NCI-H82 treated with DMSO at 0.1 percent for 48 hours (cell line): Measurements from ENCODE around the gene CCDC12.

Experiments used
- DNase-seq: peaks from one replicate; lab custom pipeline; 2025; ENCODE audit not compliant: unreplicated experiment; lab: John Stamatoyannopoulos, UW

Gene CCDC12

GRCh38 chr3:46976326-46977190, at the start of gene CCDC12:
Gene CCDC12 (minus strand): TSS chr3:46976745. CDS start chr3:46976732, 13 bp downstream.
- peak; percentile 97 for DNase-seq

- no peak for DNase-seq
Measured at GRCh38 chr3:47024932-47025331, 48.4 kb upstream of the CCDC12 start.

- no peak for DNase-seq
Measured at GRCh38 chr3:47022641-47023071, 46.1 kb upstream of the CCDC12 start.

DNA sequence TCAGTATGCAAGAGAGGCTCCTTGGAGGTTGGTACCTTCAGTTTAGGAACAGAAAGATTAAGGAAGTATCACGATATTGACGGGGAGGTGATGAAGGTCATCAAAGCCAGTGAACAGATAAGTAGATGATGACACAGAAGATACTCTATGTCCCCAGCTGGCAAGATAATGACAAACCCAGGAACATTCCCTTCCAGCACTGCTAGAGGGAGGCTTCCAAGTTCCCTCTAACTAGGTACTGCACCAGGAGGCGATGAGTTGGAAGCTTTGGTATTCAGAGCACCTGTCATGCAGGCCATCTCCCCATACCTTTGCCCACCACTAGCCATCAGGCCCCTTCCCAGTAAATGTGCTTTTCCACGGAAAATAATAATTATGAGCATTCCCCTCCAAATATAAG, 43.8 kb upstream of the CCDC12 start:
- DNase-seq, result no peak

- DNase-seq, result no peak
Measured at GRCh38 chr3:47019201-47019600, 42.7 kb upstream of the CCDC12 start.

DNA sequence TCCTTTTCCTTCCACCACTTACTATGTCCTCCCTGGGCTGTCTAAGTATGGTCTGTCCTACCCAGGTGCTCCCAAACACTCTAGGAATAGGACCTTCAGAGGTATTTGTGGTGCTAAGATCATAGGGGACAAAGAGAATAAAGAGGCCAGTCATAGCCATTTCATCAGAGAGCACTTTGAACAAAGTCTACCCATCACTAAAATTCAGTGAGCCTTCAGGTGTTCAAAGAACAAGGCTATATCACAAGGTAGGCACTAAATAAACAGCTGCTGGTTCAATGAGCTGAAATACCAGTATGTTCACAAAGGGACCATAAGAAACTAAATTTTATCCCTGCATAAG, 41.7 kb upstream of the CCDC12 start:
- no peak for DNase-seq

GRCh38 chr3:47017504-47018268, 41.1 kb upstream of the CCDC12 start:
- no peak for DNase-seq

- no peak for DNase-seq
Measured at GRCh38 chr3:47016934-47017435, 40.4 kb upstream of the CCDC12 start.

- DNase-seq, result no peak
Measured at GRCh38 chr3:47016086-47016933, 39.8 kb upstream of the CCDC12 start.

- no peak for DNase-seq
Measured at GRCh38 chr3:47015151-47015550, 38.6 kb upstream of the CCDC12 start.

DNA sequence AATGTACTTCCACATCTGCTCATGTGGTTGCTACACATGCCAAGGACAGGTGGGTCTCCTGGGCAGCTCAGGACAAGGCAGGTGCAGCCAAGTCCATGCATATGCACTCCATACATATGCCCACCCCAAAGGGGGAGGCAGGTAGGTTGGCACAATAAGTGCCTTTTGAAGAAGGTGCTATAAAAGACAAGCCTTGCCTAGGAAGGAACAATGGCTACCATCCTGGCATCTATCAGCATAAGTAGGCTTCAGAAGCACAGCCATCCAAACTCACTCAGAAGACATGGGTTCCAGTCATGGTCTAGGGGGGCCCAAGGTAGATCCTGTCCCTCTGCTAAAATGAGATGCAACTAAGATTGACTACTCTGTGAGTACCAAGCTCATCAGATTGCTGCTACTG, 37.5 kb upstream of the CCDC12 start:
- no peak for DNase-seq

DNA sequence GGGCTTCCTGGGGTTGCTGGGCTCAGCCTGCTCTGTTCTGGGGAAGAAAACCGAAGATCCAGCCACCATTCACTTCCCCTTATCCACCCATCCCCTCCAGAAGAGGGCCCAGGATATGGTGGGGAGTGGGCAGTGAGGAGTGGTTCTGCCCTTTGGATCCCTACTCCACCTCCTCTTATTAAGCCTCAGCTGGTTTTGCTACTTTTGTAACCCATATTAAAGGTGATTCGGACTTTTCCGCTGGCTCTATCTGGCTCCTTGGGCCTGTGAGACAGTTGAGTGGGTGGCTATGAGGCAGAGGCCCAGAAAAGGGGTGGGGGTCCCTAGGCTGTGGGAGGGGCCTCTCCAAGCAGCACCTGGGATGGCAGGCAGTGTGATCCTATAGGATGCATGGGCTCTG, 36.7 kb upstream of the CCDC12 start:
- no peak for DNase-seq

GRCh38 chr3:47012342-47013230, 36.0 kb upstream of the CCDC12 start:
- DNase-seq, result no peak

- DNase-seq, result no peak
Measured at GRCh38 chr3:47011371-47011770, 34.8 kb upstream of the CCDC12 start.

GRCh38 chr3:47010910-47011309, 34.4 kb upstream of the CCDC12 start:
- no peak for DNase-seq

- DNase-seq, result no peak
Measured at GRCh38 chr3:47010111-47010712, 33.7 kb upstream of the CCDC12 start.

DNA sequence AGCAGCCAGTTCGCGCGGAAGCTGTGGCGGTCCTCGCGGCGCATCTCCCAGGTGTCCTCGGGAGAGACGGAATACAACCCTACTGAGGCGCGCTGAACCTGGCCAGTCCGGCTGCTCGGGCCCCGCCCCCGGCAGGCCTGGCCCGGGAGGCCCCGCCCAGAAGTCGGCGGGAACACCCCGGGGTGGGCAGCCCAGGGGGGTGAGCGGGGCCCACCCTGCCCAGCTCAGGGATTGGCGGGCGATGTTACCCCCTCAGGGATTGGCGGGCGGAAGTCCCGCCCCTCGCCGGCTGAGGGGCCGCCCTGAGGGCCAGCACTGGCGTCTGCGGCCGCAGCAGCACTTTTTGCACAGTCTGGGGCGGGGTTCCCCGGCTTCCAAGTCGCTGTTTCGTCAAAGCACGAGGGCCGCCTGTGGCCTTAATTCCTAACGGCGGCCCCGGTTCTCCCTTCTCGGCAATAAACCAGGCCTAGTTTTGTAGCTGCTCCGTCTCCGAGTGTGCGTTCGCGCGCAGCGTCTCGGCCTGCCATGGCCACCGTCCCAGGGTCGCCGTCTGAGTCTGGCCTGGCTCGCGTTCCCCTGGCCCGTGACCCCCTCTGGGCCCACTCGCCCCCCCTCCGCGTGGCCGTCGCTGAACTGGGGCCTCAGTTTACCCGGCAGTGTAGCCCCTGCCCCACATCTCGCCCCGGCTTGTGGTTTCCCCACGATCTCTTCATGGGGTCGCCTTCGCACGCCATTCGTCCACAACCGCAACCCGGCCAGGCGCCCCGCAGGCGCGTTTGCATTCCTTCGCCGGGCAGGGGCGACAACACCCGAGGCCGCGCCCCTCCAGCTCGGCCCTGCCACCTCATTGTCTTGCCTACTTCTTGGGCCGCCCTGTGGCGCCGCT, 32.9 kb upstream of the CCDC12 start:
- DNase-seq, result peak; percentile 65

GRCh38 chr3:47008851-47009224, 32.3 kb upstream of the CCDC12 start:
- DNase-seq, result no peak
